ENCODE measurements around the gene AAGAB.

The AAGAB gene

DNA sequence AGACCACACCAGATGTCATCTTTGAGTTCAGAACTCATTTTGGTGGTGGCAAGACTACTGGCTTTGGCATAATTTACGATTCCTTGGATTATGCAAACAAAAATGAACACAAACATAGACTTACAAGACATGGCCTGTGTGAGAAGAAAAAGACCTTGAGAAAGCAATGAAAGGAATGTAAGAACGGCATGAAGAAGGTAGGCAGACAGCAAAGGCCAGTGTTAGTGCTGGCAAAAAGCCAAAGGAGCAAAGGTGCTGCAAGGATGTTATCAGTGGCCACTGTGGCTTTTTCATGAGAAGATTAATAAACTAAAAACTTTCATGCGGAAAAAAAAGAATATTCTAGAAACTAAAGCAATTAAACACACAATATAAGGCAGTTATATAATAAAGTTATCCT, 21.9 kb downstream of the AAGAB start:
- Mint-ChIP-seq H3K4me1 (peaks cover 11% of the 10 kb centered on the region), H3K9me3 (no peaks in the 10 kb centered on the region), H3K36me3 (peaks cover 82% of the 10 kb centered on the region), H3K27me3 (no peaks in the 10 kb centered on the region), H3K4me3 (no peak overlapping the region), H3K27ac (no peak overlapping the region)
- no peak for ATAC-seq

DNA sequence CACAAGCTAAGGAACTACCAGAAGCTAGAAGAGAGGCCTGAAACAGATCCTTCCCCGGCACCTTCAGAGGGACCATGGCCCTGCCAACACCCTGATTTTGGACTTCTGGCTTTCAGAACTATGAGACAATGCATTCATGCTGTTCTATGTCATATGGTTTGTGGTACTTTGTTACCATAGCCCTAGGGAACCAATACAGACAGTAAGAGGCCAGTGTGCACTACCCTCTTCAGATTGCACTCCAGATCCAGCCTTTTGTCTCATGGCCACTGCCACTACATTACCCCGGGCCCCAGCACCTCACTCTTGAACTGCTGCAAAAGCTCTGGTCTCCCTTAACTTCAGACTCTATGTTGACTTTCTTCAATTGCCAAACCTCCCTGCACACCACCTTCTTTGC, 24.0 kb downstream of the AAGAB start:
- no peak for ATAC-seq
- H3K27me3 Mint-ChIP-seq = no peaks in the 10 kb centered on the region
- H3K9me3 Mint-ChIP-seq = no peaks in the 10 kb centered on the region
- H3K27ac Mint-ChIP-seq = no peak overlapping the region
- peaks cover 11% of the 10 kb centered on the region for H3K4me1 Mint-ChIP-seq
- H3K4me3 Mint-ChIP-seq = no peak overlapping the region
- peaks cover 84% of the 10 kb centered on the region for H3K36me3 Mint-ChIP-seq

- ATAC-seq = no peak
- H3K27ac Mint-ChIP-seq = no peak overlapping the region
- peaks cover 64% of the 10 kb centered on the region for H3K36me3 Mint-ChIP-seq
- no peak overlapping the region for H3K4me3 Mint-ChIP-seq
- no peaks in the 10 kb centered on the region for H3K27me3 Mint-ChIP-seq
- peaks cover 11% of the 10 kb centered on the region for H3K4me1 Mint-ChIP-seq
- no peaks in the 10 kb centered on the region for H3K9me3 Mint-ChIP-seq
Observed at GRCh38 chr15:67228286-67228685, 26.2 kb downstream of the AAGAB start.

DNA sequence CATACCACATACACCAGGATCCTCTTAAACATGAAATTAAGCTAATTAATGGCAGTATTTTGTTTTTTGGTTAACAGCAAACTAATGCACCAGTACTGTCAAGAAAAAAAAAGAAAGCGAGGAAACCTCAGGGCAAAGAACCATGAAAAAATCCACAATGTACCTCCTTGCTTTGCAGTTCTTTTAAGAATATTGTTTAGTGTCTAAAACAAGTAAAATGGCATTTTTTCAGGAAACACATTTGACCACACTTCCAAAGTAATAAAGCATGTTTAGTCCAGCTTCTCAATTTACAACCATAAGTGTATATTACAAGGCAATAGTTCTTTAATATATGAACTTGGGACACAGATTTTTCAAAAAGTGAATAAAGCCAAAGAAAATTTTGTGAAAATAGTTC, 26.6 kb downstream of the AAGAB start:
- H3K27me3 Mint-ChIP-seq = no peaks in the 10 kb centered on the region

GRCh38 chr15:67227431-67227830, 27.0 kb downstream of the AAGAB start:
- Mint-ChIP-seq H3K4me3 (no peak overlapping the region), H3K27me3 (no peaks in the 10 kb centered on the region), H3K9me3 (no peaks in the 10 kb centered on the region), H3K36me3 (peaks cover 56% of the 10 kb centered on the region), H3K27ac (no peak overlapping the region), H3K4me1 (peaks cover 11% of the 10 kb centered on the region)
- no peak for ATAC-seq

More for the DNA sequence above, 26.6 kb downstream of the AAGAB start:
- Mint-ChIP-seq H3K4me3 (no peak overlapping the region), H3K9me3 (no peaks in the 10 kb centered on the region), H3K36me3 (peaks cover 60% of the 10 kb centered on the region), H3K27ac (no peak overlapping the region), H3K4me1 (peaks cover 11% of the 10 kb centered on the region)
- ATAC-seq = no peak

DNA sequence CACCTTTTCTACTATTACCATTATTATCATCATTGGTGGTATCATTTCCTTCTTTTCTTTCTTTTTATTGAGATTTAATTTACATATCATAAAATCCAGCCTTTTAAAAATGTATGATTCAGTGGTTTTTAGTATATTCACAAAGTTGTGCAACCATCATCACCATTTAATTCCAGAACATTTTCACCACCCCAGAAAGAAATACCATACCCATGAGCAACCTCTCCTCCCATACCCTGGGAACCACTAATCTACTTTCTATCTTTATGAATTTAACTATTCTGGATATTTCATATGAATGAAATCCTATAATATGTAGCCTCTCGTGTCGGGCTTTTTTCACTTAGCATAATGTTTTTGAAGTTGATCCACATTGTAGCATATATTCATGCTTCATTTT, 29.1 kb downstream of the AAGAB start:
- Mint-ChIP-seq H3K4me1 (peaks cover 11% of the 10 kb centered on the region), H3K4me3 (no peak overlapping the region), H3K36me3 (peaks cover 36% of the 10 kb centered on the region), H3K27ac (no peak overlapping the region), H3K9me3 (no peaks in the 10 kb centered on the region), H3K27me3 (no peaks in the 10 kb centered on the region)
- ATAC-seq = no peak

GRCh38 chr15:67224889-67225288, 29.6 kb downstream of the AAGAB start:
- H3K4me1 Mint-ChIP-seq = peaks cover 11% of the 10 kb centered on the region
- ATAC-seq = no peak
- H3K9me3 Mint-ChIP-seq = no peaks in the 10 kb centered on the region
- no peak overlapping the region for H3K4me3 Mint-ChIP-seq
- no peak overlapping the region for H3K27ac Mint-ChIP-seq
- peaks cover 32% of the 10 kb centered on the region for H3K36me3 Mint-ChIP-seq
- no peaks in the 10 kb centered on the region for H3K27me3 Mint-ChIP-seq

DNA sequence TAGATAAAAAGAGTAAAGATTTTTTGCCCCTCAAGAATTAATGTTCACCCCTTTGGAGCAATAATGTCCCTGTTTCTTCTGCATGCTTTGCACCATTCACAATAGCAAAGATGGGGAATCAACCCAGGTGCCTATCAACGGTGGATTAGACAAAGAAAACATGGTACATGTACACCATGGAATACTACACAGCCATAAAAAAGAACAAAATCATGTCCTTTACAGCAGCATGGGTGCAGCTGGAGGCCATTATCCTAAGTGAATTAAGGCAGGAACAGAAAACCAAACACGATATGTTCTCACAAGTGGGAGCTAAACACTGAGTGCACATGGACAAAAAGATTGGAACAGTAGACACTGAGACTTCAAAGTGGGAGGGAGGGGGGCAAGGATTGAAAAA, 35.2 kb downstream of the AAGAB start:
- Mint-ChIP-seq H3K27me3 (no peaks in the 10 kb centered on the region), H3K9me3 (no peaks in the 10 kb centered on the region), H3K4me3 (no peak overlapping the region), H3K27ac (no peak overlapping the region), H3K36me3 (peaks cover 32% of the 10 kb centered on the region), H3K4me1 (peaks cover 4% of the 10 kb centered on the region)
- ATAC-seq = no peak

DNA sequence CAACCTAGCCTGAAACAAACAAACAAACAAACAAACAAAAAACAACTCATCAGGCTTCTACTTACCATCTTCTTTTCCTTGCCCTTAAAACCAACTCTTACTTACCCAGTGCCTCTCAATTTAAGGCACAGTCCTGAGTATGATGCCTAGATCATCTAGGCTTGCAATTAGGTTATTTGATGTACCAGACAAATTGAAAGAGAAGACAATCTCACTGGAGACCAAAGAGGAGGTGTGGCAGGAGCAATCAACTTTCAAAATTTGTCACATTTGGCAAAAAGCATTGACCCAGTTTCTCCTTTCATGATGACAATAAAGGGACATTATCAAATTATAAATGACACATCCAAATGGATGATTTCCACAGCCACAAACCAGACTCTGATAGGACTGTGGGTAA, 36.0 kb downstream of the AAGAB start:
- Mint-ChIP-seq H3K27me3 (no peaks in the 10 kb centered on the region), H3K36me3 (peaks cover 32% of the 10 kb centered on the region), H3K4me3 (no peak overlapping the region), H3K9me3 (no peaks in the 10 kb centered on the region), H3K4me1 (peaks cover 4% of the 10 kb centered on the region), H3K27ac (no peak overlapping the region)
- no peak for ATAC-seq

DNA sequence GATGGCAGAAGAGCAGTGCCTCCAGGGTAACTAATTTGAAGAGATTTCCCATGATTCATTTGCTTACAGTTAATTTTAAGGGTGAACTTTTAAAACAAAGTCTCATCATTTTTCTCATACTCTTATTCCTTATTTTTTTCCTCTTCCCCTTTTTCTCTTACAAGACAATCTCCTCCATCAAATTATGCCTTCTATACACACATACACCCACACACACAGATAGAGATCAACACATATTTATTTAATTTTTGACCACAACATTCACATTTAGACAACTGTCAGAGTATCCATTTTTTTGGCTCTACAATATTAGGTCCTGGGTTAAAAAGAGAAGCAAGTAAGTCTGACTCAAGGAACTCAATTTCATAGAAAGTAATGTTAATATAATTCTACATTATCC, 37.6 kb downstream of the AAGAB start:
- Mint-ChIP-seq H3K27me3 (no peaks in the 10 kb centered on the region), H3K4me1 (peaks cover 4% of the 10 kb centered on the region), H3K27ac (no peak overlapping the region), H3K4me3 (no peak overlapping the region), H3K36me3 (peaks cover 32% of the 10 kb centered on the region), H3K9me3 (no peaks in the 10 kb centered on the region)
- ATAC-seq = no peak

DNA sequence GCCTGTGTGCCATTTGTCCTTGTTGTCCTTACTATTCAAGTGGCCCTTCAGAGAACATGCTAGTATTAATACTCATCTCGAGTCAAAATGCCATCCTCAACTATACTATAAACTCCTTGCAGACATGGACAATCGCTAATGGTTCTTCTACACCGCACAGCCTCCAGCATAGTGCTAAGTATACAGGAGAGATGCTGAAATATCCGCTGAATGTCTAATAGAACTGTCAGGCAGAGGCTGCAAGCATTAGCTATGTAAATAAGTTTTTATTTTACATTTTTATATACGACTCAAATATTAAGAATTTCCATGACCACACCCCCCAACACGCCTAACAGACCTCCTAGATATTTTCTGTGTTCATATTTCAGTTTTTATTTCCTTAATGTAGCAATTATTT, 39.4 kb downstream of the AAGAB start:
- H3K4me1 Mint-ChIP-seq = peaks cover 4% of the 10 kb centered on the region
- no peaks in the 10 kb centered on the region for H3K27me3 Mint-ChIP-seq
- H3K9me3 Mint-ChIP-seq = no peaks in the 10 kb centered on the region
- no peak overlapping the region for H3K27ac Mint-ChIP-seq
- no peak for ATAC-seq
- H3K4me3 Mint-ChIP-seq = no peak overlapping the region
- peaks cover 39% of the 10 kb centered on the region for H3K36me3 Mint-ChIP-seq

- Mint-ChIP-seq H3K36me3 (peaks cover 41% of the 10 kb centered on the region), H3K4me3 (no peak overlapping the region), H3K27me3 (no peaks in the 10 kb centered on the region), H3K9me3 (no peaks in the 10 kb centered on the region), H3K27ac (no peak overlapping the region), H3K4me1 (peaks cover 4% of the 10 kb centered on the region)
- no peak for ATAC-seq
Observed at GRCh38 chr15:67212684-67213367, 41.6 kb downstream of the AAGAB start.

DNA sequence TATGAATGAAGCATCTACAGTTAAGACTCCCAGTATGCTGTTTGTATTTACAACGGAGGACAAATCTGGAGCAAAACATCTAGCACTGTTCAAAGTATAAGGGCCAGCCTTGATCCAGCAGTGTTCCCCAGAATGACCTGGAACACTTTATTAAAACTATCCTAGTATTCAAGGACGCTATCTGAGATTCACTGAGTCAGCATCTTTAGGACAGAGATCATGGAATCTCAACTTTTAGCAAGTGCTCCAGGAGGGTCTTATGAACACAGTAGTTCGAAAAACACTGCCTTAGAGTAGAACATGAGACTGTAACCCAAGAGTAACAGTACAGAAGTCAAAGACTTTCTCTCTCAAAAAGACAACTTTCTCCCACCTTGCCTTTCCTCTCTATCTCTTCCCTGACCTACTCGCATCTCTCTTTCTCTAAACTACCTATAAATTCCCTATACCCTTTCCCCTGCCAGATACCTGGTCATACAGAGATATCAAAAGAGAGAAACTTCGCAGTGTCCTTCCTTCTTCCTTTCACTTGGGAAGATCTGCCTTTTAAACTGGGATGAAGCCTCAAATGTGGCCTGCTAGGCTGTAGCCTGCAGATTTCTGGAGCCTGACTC, 43.8 kb downstream of the AAGAB start:
- no peak overlapping the region for H3K4me3 Mint-ChIP-seq
- H3K36me3 Mint-ChIP-seq = peaks cover 44% of the 10 kb centered on the region
- H3K27me3 Mint-ChIP-seq = no peaks in the 10 kb centered on the region
- H3K4me1 Mint-ChIP-seq = no peaks in the 10 kb centered on the region
- no peaks in the 10 kb centered on the region for H3K9me3 Mint-ChIP-seq
- no peak overlapping the region for H3K27ac Mint-ChIP-seq
- no peak for ATAC-seq

- Mint-ChIP-seq H3K27ac (no peak overlapping the region), H3K9me3 (no peaks in the 10 kb centered on the region), H3K4me3 (no peak overlapping the region), H3K36me3 (peaks cover 57% of the 10 kb centered on the region), H3K27me3 (no peaks in the 10 kb centered on the region), H3K4me1 (no peaks in the 10 kb centered on the region)
- no peak for ATAC-seq
Observed at GRCh38 chr15:67208396-67208795, 46.1 kb downstream of the AAGAB start.

DNA sequence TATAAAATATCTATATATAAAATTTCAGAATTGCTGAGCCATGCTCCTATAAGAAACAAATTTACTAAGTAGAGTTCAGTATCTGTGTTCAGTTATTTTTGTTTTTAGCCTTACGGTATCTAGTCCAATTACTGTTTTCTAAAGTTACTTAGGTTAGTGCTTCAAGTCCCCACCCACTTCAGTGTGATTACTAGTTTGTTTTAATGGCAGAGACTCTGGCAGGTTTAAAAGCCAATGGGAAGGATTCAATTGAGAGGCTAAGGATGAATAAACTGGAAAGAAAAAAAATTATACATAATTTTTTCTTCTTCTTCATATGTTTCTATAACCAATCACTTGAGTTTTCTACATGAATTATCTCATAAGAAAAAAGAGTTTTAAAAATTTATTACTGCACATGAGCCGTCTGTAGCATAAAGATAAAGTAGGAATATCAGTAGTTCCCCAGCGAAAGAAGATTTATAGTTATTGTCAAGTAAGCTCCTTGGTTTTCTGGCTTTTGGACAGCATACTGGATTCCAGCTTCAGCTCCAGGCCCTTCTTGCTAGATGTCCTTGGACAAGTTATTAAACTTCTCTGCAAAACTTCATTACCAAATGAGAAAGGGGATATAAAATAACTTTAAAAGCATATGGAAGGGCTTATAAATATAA, 46.8 kb downstream of the AAGAB start:
- Mint-ChIP-seq H3K27ac (no peak overlapping the region), H3K9me3 (no peaks in the 10 kb centered on the region), H3K4me3 (no peak overlapping the region), H3K27me3 (no peaks in the 10 kb centered on the region), H3K36me3 (peaks cover 63% of the 10 kb centered on the region), H3K4me1 (no peaks in the 10 kb centered on the region)
- no peak for ATAC-seq

- Mint-ChIP-seq H3K4me3 (no peak overlapping the region), H3K9me3 (no peaks in the 10 kb centered on the region), H3K27me3 (no peaks in the 10 kb centered on the region), H3K4me1 (peaks cover 8% of the 10 kb centered on the region), H3K36me3 (peaks cover 81% of the 10 kb centered on the region), H3K27ac (no peak overlapping the region)
- ATAC-seq = no peak
Observed at GRCh38 chr15:67202991-67203390, 51.5 kb downstream of the AAGAB start.

Measured in stimulated activated memory B cell treated with anti-CD40 and anti-IgM and Interleukin-4, amounts not matched to agents 10 μg/mL and 1 μg/mL and 100 μg/mL, for 72 hours (primary cell).